ENCODE data around the gene CYP4F8. TPM values are rescaled to one million over a fixed set of nuclear protein-coding genes. Genes with fewer than 3 reads are reported as not detected.

Gene CYP4F8
- total RNA-seq, 1 experiment from 2014 or later, result not detected

DNA sequence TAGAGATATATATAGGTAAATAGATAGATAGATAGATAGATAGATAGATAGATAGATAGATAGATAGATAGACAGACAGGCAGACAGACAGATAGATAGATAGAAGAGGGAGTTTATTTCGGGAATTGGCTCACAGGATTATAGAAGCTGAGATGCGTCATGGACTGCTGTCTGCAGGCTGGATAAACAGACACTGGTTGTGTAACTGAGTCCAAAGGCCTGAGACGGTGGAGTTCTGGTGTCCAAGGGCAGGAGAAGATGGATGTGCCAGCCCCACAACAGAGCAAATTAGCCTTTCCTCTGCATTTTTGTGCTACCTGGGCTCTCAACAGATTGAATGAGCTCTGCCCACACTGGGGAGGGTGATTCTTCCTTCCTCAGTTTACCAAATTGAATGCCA is 28.4 kb downstream of the CYP4F8 start:
- no peaks in the 10 kb centered on the region for H3K36me3 ChIP-seq (ENCODE audit: control insufficient read depth, insufficient read depth, low read length)
- no peaks in the 10 kb centered on the region for H3K27me3 ChIP-seq (ENCODE audit: control insufficient read depth, insufficient read depth, low read length)
- TF ChIP-seq, protein P1, sequence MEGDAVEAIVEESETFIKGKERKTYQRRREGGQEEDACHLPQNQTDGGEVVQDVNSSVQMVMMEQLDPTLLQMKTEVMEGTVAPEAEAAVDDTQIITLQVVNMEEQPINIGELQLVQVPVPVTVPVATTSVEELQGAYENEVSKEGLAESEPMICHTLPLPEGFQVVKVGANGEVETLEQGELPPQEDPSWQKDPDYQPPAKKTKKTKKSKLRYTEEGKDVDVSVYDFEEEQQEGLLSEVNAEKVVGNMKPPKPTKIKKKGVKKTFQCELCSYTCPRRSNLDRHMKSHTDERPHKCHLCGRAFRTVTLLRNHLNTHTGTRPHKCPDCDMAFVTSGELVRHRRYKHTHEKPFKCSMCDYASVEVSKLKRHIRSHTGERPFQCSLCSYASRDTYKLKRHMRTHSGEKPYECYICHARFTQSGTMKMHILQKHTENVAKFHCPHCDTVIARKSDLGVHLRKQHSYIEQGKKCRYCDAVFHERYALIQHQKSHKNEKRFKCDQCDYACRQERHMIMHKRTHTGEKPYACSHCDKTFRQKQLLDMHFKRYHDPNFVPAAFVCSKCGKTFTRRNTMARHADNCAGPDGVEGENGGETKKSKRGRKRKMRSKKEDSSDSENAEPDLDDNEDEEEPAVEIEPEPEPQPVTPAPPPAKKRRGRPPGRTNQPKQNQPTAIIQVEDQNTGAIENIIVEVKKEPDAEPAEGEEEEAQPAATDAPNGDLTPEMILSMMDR (IDR thresholded peaks at IDR 0.05), result no peak
- TF ChIP-seq POLR2AphosphoS5 (IDR thresholded peaks at IDR 0.05; ENCODE audit: low read depth, low read length) (no peak), SIN3A (IDR thresholded peaks at IDR 0.05; ENCODE audit: borderline replicate concordance, insufficient read depth, low read depth, low read length) (no peak), TCF7L2 (IDR thresholded peaks at IDR 0.05; ENCODE audit: low read depth, low read length) (no peak)
- TF ChIP-seq, protein P2, sequence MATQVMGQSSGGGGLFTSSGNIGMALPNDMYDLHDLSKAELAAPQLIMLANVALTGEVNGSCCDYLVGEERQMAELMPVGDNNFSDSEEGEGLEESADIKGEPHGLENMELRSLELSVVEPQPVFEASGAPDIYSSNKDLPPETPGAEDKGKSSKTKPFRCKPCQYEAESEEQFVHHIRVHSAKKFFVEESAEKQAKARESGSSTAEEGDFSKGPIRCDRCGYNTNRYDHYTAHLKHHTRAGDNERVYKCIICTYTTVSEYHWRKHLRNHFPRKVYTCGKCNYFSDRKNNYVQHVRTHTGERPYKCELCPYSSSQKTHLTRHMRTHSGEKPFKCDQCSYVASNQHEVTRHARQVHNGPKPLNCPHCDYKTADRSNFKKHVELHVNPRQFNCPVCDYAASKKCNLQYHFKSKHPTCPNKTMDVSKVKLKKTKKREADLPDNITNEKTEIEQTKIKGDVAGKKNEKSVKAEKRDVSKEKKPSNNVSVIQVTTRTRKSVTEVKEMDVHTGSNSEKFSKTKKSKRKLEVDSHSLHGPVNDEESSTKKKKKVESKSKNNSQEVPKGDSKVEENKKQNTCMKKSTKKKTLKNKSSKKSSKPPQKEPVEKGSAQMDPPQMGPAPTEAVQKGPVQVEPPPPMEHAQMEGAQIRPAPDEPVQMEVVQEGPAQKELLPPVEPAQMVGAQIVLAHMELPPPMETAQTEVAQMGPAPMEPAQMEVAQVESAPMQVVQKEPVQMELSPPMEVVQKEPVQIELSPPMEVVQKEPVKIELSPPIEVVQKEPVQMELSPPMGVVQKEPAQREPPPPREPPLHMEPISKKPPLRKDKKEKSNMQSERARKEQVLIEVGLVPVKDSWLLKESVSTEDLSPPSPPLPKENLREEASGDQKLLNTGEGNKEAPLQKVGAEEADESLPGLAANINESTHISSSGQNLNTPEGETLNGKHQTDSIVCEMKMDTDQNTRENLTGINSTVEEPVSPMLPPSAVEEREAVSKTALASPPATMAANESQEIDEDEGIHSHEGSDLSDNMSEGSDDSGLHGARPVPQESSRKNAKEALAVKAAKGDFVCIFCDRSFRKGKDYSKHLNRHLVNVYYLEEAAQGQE (IDR thresholded peaks at IDR 0.05; ENCODE audit: insufficient read depth in 1 of 2, low read depth in 2 of 2, low read length in 1 of 2), result no peak
- BruUV-seq (replicated peaks), result no TSS peak
- in situ Hi-C loops (cut with HindIII; ENCODE audit: low pct_unique_long_range_greater_than_20kb, low sequenced_read_pairs), result no loop called here
- intact Hi-C loops (cut with micrococcal nuclease; ENCODE audit: unreplicated experiment), result no loop called here
- ChIA-PET CTCF (no interaction called here), POLR2A (no interaction called here)
- H3K27ac ChIP-seq (ENCODE audit: low read length), result no peak overlapping the region
- DNase-seq (ENCODE audit: low read depth, low spot score) (no peak), ATAC-seq (no peak)
- no peaks in the 10 kb centered on the region for H3K4me1 ChIP-seq (ENCODE audit: control insufficient read depth, insufficient read depth, low read length)
- H3K9me3 ChIP-seq (ENCODE audit: control insufficient read depth, insufficient read depth, low read depth, low read length), result no peaks in the 10 kb centered on the region
- no peak overlapping the region for H3K4me3 ChIP-seq (ENCODE audit: low read depth in 2 of 2, low read length in 2 of 2)

DNA sequence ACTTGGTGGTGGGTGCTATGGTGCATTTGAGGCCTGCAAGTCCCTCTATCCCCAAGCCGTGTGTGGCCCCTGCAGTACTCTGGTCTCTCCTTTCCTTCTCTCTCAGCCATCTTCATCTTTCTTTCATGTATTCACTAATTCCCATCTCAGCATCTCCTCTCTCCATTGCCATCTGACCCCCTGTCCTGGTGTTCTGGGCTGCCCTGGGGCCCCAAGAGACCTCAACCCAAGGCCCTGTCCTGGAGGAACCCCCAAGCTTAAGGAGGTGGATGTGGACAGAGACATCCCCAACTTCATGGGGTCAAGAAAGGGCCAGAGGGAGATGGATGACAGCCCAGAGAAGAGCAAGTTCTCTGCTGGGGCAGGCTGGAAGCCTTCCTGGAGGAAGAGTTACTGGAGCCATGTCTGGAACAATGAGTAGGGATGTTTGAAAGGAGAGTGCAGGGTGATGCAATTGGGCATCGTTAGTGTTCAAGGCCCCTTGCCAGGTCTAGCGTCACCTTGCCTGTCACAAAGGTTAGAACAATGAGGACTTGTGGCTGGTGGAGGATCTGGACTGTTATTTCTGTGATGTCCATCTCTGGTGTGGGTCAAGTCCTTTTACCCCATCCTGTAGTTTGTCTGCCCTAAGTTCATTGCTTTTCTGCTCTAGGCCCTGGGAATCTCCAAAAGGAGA is 29.2 kb downstream of the CYP4F8 start:
- Histone ChIP-seq H3K9me3 (ENCODE audit: control insufficient read depth, insufficient read depth, low read depth, low read length) (no peaks in the 10 kb centered on the region), H3K27me3 (ENCODE audit: control insufficient read depth, insufficient read depth, low read length) (no peaks in the 10 kb centered on the region), H3K4me3 (ENCODE audit: low read depth in 2 of 2, low read length in 2 of 2) (no peak overlapping the region), H3K27ac (ENCODE audit: low read length) (no peak overlapping the region), H3K4me1 (ENCODE audit: control insufficient read depth, insufficient read depth, low read length) (no peaks in the 10 kb centered on the region), H3K36me3 (ENCODE audit: control insufficient read depth, insufficient read depth, low read length) (no peaks in the 10 kb centered on the region)
- intact Hi-C loops (cut with micrococcal nuclease; ENCODE audit: unreplicated experiment), result no loop called here
- no TSS peak for BruUV-seq (replicated peaks)
- in situ Hi-C loops (cut with HindIII; ENCODE audit: low pct_unique_long_range_greater_than_20kb, low sequenced_read_pairs), result no loop called here
- ChIA-PET POLR2A (interaction anchor here (0.6 kb wide), 1 partner anchor 238 kb away, joined by 4 read pairs; no protein-coding TSS in a partner anchor), CTCF (no interaction called here)
- DNase-seq (ENCODE audit: low read depth, low spot score) (no peak), ATAC-seq (no peak)
- TF ChIP-seq TCF7L2 (IDR thresholded peaks at IDR 0.05; ENCODE audit: low read depth, low read length) (no peak), SIN3A (IDR thresholded peaks at IDR 0.05; ENCODE audit: borderline replicate concordance, insufficient read depth, low read depth, low read length) (no peak)

DNA sequence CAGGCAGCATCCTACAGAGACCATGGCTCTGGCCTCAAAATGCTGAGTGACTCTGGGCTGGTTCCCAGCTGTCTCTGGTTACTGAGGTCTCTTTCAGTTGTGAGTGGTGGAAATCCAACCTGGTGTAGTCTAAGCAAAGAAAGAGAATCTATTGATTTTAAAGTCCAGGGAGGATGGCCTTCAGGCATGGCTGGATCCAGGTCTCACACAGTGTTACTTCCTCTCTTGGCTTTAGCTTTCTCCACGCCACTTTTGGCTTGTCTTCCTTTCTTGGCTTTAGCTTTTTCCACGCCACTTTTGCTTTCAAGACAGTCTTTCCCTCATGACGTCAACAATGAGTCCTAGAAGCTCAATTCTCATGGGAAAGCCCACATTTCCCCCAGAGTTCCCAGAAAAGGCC is 29.8 kb downstream of the CYP4F8 start:
- ChIA-PET CTCF (no interaction called here), POLR2A (no interaction called here)
- Histone ChIP-seq H3K4me3 (ENCODE audit: low read depth in 2 of 2, low read length in 2 of 2) (no peak overlapping the region), H3K27ac (ENCODE audit: low read length) (no peak overlapping the region), H3K9me3 (ENCODE audit: control insufficient read depth, insufficient read depth, low read depth, low read length) (no peaks in the 10 kb centered on the region), H3K36me3 (ENCODE audit: control insufficient read depth, insufficient read depth, low read length) (no peaks in the 10 kb centered on the region), H3K27me3 (ENCODE audit: control insufficient read depth, insufficient read depth, low read length) (no peaks in the 10 kb centered on the region), H3K4me1 (ENCODE audit: control insufficient read depth, insufficient read depth, low read length) (no peaks in the 10 kb centered on the region)
- intact Hi-C loops (cut with micrococcal nuclease; ENCODE audit: unreplicated experiment) (no loop called here), in situ Hi-C loops (cut with HindIII; ENCODE audit: low pct_unique_long_range_greater_than_20kb, low sequenced_read_pairs) (no loop called here)
- TF ChIP-seq SIN3A (IDR thresholded peaks at IDR 0.05; ENCODE audit: borderline replicate concordance, insufficient read depth, low read depth, low read length), result no peak
- TF ChIP-seq POLR2AphosphoS5 (IDR thresholded peaks at IDR 0.05; ENCODE audit: low read depth, low read length), result no peak
- TF ChIP-seq TCF7L2 (IDR thresholded peaks at IDR 0.05; ENCODE audit: low read depth, low read length), result no peak
- TF ChIP-seq, protein P1 (IDR thresholded peaks at IDR 0.05), result no peak
- TF ChIP-seq, protein P2 (IDR thresholded peaks at IDR 0.05; ENCODE audit: insufficient read depth in 1 of 2, low read depth in 2 of 2, low read length in 1 of 2), result no peak
- BruUV-seq (replicated peaks), result no TSS peak
- DNase-seq (ENCODE audit: low read depth, low spot score) (no peak), ATAC-seq (no peak)
